HepG2 (cell line): ENCODE measurements around the gene KLF15. TPM values are rescaled to one million over a fixed set of nuclear protein-coding genes. Genes with fewer than 3 reads are reported as not detected.

Experiments used
- AKAP8 ChIP-seq: sonication (generic); formaldehyde crosslinking; IDR thresholded peaks from 2 replicates; pipeline ENCODE4 v1.5.1; 2020; ENCODE audit warnings: mild to moderate bottlenecking, missing genetic modification reagents
- GZF1 ChIP-seq: sonication (generic); formaldehyde crosslinking; IDR thresholded peaks from 2 replicates; pipeline ENCODE4 v1.5.1; 2020; ENCODE audit warnings: mild to moderate bottlenecking, missing genetic modification reagents
- HDAC1 ChIP-seq: sonication (generic); formaldehyde crosslinking; IDR thresholded peaks from 2 replicates; pipeline ENCODE4 v1.5.1; 2020; ENCODE audit warnings: mild to moderate bottlenecking, missing genetic modification reagents
- IKZF4 ChIP-seq: sonication (generic); formaldehyde crosslinking; IDR thresholded peaks from 2 replicates; pipeline ENCODE4 v1.5.1; 2020; ENCODE audit warnings: borderline replicate concordance, mild to moderate bottlenecking, low read depth, missing genetic modification reagents; ENCODE audit errors: not compliant biosample characterization
- ISL2 ChIP-seq: sonication (generic); formaldehyde crosslinking; IDR thresholded peaks from 2 replicates; pipeline ENCODE4 v1.5.0; 2020; ENCODE audit warnings: missing genetic modification reagents
- LCORL ChIP-seq, 2 experiments: fragments of 450-650 bp in 1 of 2; sonication (generic) in 1 of 2; formaldehyde crosslinking in 1 of 2; IDR thresholded peaks; 2 replicates each; pipeline versions ENCODE4 v1.5.0 to v1.6.1; 2017 to 2020; ENCODE audit warnings: antibody characterized with exemption in 1 of 2, missing genetic modification reagents in 1 of 2
- PHF21A ChIP-seq: sonication (generic); formaldehyde crosslinking; IDR thresholded peaks from 2 replicates; pipeline ENCODE4 v1.5.0; 2020; ENCODE audit warnings: mild to moderate bottlenecking, missing genetic modification reagents
- RNF2 ChIP-seq: fragments of 450-650 bp; conservative IDR thresholded peaks from 2 replicates; pipeline ENCODE4 v1.6.1; 2016; ENCODE audit warnings: low read depth
- SALL1 ChIP-seq: sonication (generic); formaldehyde crosslinking; IDR thresholded peaks from 2 replicates; pipeline ENCODE4 v1.8.0; 2022; ENCODE audit warnings: mild to moderate bottlenecking, missing genetic modification reagents
- SMC3 ChIP-seq: IDR thresholded peaks from 2 replicates; pipeline ENCODE4 v1.6.1; 2011; ENCODE audit warnings: low read length, improper control_type of control experiment
- SP4 ChIP-seq: sonication (generic); formaldehyde crosslinking; IDR thresholded peaks from 2 replicates; pipeline ENCODE4 v1.8.1; 2023; ENCODE audit warnings: mild to moderate bottlenecking, missing genetic modification reagents
- ZNF138 ChIP-seq: sonication (generic); formaldehyde crosslinking; IDR thresholded peaks from 2 replicates; pipeline ENCODE4 v1.5.0; 2020; ENCODE audit warnings: mild to moderate bottlenecking, low read depth, missing genetic modification reagents
- ZNF143 ChIP-seq: sonication (generic); formaldehyde crosslinking; IDR thresholded peaks from 2 replicates; pipeline ENCODE4 v1.4.0; 2020; ENCODE audit warnings: missing genetic modification reagents
- ZNF17 ChIP-seq: sonication (generic); formaldehyde crosslinking; IDR thresholded peaks from 2 replicates; pipeline ENCODE4 v1.5.0; 2020; ENCODE audit warnings: mild to moderate bottlenecking, missing genetic modification reagents
- ZNF235 ChIP-seq: sonication (generic); formaldehyde crosslinking; IDR thresholded peaks from 2 replicates; pipeline ENCODE4 v1.8.1; 2023; ENCODE audit warnings: mild to moderate bottlenecking, missing genetic modification reagents, borderline replicate concordance
- ZNF253 ChIP-seq: sonication (generic); formaldehyde crosslinking; IDR thresholded peaks from 2 replicates; pipeline ENCODE4 v1.8.0; 2022; ENCODE audit warnings: mild to moderate bottlenecking, missing genetic modification reagents, borderline replicate concordance
- ZNF7 ChIP-seq: IDR thresholded peaks from 2 replicates; pipeline ENCODE4 v1.6.1; 2016; ENCODE audit warnings: missing biosample characterization, missing genetic modification reagents
- ZNF703 ChIP-seq: sonication (generic); formaldehyde crosslinking; IDR thresholded peaks from 2 replicates; pipeline ENCODE4 v1.5.1; 2020; ENCODE audit warnings: missing genetic modification reagents, mild to moderate bottlenecking, moderate library complexity, borderline replicate concordance
- polyA plus RNA-seq, 8 experiments: library from polyadenylated mRNA; depleted of rRNA in 3 of 8; stranded (reverse) in 7 of 8; unstranded in 1 of 8; fragments of >200 nt; fragmentation: Illumina TruSeq in 4 of 8; extraction: Trizol in 4 of 8; gene quantifications; 2 replicates each; pipeline versions ENCODE4 v1.2.1 to v1.2.3, GENCODE V29; 2011 to 2016; ENCODE audit warnings: low read depth in 4 of 8, missing spikeins in 1 of 8, mixed read lengths in 1 of 8; ENCODE audit not compliant: insufficient read depth in 1 of 8
- total RNA-seq, 5 experiments: library from RNA; depleted of rRNA; stranded (reverse); fragments of >200 nt; fragmentation: Illumina TruSeq; extraction: Trizol; gene quantifications; 2 replicates each; pipeline ENCODE4 v1.2.3, GENCODE V29; 2016; ENCODE audit warnings: low read depth in 1 of 5
- TF ChIP-seq, protein P1 (sequence below): sonication (generic); formaldehyde crosslinking; IDR thresholded peaks from 2 replicates; pipeline ENCODE4 v1.4.0; 2020; ENCODE audit warnings: mild to moderate bottlenecking, missing genetic modification reagents
- TF ChIP-seq, protein P2 (sequence below): sonication (generic); formaldehyde crosslinking; IDR thresholded peaks from 2 replicates; pipeline ENCODE4 v1.4.0; 2020; ENCODE audit warnings: low read depth, mild to moderate bottlenecking, missing genetic modification reagents
- TF ChIP-seq, protein P3 (sequence below): sonication (generic); formaldehyde crosslinking; IDR thresholded peaks from 2 replicates; pipeline ENCODE4 v1.5.0; 2020; ENCODE audit warnings: missing genetic modification reagents
- TF ChIP-seq, protein P4 (sequence below): sonication (generic); formaldehyde crosslinking; IDR thresholded peaks from 2 replicates; pipeline ENCODE4 v1.4.0; 2020; ENCODE audit warnings: missing genetic modification reagents, mild to moderate bottlenecking, borderline replicate concordance
- TF ChIP-seq, protein P5 (sequence below): sonication (generic); formaldehyde crosslinking; IDR thresholded peaks from 2 replicates; pipeline ENCODE4 v1.8.0; 2022; ENCODE audit warnings: missing genetic modification reagents, mild to moderate bottlenecking, moderate library complexity, borderline replicate concordance
- TF ChIP-seq, protein P6 (sequence below): sonication (generic); formaldehyde crosslinking; IDR thresholded peaks from 2 replicates; pipeline ENCODE4 v1.4.0; 2020; ENCODE audit warnings: mild to moderate bottlenecking, missing genetic modification reagents

Gene KLF15
- total and polyA plus RNA-seq, 2 of the 13 experiments (the other 11 are each of a cell fraction or from before 2014, with no cell fraction given): 7.1 to 7.8 TPM

DNA sequence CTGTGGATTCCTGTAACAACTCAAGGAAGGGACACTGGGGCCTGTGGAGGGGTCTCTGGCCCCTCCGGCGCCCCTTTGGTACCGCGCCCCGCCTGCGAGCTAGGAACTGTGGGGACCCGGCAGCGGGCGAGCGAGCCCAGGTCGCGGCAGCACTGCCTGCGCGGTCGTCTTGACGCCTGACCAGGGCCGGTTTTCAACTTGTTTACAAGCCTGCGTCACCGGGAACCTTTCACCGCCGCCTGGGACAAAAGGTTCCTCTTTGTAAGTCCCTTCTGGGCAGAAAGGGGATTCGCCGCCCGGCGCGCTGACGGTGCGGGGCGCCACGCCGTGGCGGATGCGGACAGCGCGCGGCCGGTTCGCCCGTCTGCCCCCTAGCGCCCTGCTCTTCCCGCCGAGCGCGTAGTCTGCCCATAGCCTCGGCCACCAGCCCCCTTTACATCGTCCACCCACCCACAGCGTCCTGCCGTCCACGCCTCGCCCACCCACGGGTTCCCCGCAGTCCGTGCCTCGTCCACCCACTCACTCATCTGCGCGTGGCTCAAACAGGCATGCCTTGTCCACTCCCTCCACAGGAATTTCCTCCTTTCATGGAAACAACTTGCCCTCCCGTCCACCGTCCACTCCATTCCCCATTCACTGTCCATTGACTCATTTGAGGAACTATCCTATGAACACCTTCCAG is 32.0 kb upstream of the KLF15 start (continued):
- no peak for TF ChIP-seq ZNF7 (CRISPR knock-in tag)
- TF ChIP-seq, protein P1, sequence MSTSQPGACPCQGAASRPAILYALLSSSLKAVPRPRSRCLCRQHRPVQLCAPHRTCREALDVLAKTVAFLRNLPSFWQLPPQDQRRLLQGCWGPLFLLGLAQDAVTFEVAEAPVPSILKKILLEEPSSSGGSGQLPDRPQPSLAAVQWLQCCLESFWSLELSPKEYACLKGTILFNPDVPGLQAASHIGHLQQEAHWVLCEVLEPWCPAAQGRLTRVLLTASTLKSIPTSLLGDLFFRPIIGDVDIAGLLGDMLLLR: peak; percentile 66; the same call in 1 of the 2 replicates
- TF ChIP-seq, protein P2, sequence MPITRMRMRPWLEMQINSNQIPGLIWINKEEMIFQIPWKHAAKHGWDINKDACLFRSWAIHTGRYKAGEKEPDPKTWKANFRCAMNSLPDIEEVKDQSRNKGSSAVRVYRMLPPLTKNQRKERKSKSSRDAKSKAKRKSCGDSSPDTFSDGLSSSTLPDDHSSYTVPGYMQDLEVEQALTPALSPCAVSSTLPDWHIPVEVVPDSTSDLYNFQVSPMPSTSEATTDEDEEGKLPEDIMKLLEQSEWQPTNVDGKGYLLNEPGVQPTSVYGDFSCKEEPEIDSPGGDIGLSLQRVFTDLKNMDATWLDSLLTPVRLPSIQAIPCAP (CRISPR knock-in tag): no peak
- TF ChIP-seq AKAP8 (CRISPR knock-in tag): peak; percentile 75; the same call in 1 of the 2 replicates
- peak; percentile 64; the same call in 1 of the 2 replicates for TF ChIP-seq SMC3
- peak; percentile 96 for TF ChIP-seq PHF21A (CRISPR knock-in tag)
- TF ChIP-seq IKZF4 (CRISPR knock-in tag): no peak
- 0 out of 2 replicates have a peak, but pooled peaks have one; percentile 56 for TF ChIP-seq SP4 (CRISPR knock-in tag)
- no peak for TF ChIP-seq GZF1
- TF ChIP-seq, protein P3, sequence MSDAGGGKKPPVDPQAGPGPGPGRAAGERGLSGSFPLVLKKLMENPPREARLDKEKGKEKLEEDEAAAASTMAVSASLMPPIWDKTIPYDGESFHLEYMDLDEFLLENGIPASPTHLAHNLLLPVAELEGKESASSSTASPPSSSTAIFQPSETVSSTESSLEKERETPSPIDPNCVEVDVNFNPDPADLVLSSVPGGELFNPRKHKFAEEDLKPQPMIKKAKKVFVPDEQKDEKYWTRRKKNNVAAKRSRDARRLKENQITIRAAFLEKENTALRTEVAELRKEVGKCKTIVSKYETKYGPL (CRISPR knock-in tag): peak; percentile 73; the same call in 1 of the 2 replicates
- TF ChIP-seq SALL1 (CRISPR knock-in tag): peak; percentile 69
- TF ChIP-seq, protein P4, sequence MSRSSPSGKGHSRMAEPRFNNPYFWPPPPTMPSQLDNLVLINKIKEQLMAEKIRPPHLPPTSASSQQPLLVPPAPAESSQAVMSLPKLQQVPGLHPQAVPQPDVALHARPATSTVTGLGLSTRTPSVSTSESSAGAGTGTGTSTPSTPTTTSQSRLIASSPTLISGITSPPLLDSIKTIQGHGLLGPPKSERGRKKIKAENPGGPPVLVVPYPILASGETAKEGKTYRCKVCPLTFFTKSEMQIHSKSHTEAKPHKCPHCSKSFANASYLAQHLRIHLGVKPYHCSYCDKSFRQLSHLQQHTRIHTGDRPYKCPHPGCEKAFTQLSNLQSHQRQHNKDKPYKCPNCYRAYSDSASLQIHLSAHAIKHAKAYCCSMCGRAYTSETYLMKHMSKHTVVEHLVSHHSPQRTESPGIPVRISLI (CRISPR knock-in tag): no peak
- peak; percentile 85; the same call in 1 of the 2 replicates for TF ChIP-seq ZNF235 (CRISPR knock-in tag)
- TF ChIP-seq, protein P5, sequence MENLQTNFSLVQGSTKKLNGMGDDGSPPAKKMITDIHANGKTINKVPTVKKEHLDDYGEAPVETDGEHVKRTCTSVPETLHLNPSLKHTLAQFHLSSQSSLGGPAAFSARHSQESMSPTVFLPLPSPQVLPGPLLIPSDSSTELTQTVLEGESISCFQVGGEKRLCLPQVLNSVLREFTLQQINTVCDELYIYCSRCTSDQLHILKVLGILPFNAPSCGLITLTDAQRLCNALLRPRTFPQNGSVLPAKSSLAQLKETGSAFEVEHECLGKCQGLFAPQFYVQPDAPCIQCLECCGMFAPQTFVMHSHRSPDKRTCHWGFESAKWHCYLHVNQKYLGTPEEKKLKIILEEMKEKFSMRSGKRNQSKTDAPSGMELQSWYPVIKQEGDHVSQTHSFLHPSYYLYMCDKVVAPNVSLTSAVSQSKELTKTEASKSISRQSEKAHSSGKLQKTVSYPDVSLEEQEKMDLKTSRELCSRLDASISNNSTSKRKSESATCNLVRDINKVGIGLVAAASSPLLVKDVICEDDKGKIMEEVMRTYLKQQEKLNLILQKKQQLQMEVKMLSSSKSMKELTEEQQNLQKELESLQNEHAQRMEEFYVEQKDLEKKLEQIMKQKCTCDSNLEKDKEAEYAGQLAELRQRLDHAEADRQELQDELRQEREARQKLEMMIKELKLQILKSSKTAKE (CRISPR knock-in tag): peak; percentile 52; the same call in 1 of the 2 replicates
- TF ChIP-seq ISL2: peak; percentile 82
- TF ChIP-seq ZNF143 (CRISPR knock-in tag): no peak
- TF ChIP-seq ZNF253 (CRISPR knock-in tag): no peak
- no peak for TF ChIP-seq ZNF17 (CRISPR knock-in tag)
- peak; percentile 79; the same call in 1 of the 2 replicates for TF ChIP-seq RNF2
- no peak for TF ChIP-seq ZNF703 (CRISPR knock-in tag)
- TF ChIP-seq, protein P6, sequence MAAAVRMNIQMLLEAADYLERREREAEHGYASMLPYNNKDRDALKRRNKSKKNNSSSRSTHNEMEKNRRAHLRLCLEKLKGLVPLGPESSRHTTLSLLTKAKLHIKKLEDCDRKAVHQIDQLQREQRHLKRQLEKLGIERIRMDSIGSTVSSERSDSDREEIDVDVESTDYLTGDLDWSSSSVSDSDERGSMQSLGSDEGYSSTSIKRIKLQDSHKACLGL (CRISPR knock-in tag): peak; percentile 58
- no peak; the same call in none of the 2 replicates for TF ChIP-seq HDAC1 (CRISPR knock-in tag)
- no peak for TF ChIP-seq LCORL (IDR thresholded peaks at IDR 0.05)
- peak; percentile 94 for TF ChIP-seq LCORL (CRISPR knock-in tag; IDR thresholded peaks at IDR 0.05)
- no peak for TF ChIP-seq ZNF138 (CRISPR knock-in tag)
